ENCODE results near the gene GPR15LG. TPM values are rescaled to one million over a fixed set of nuclear protein-coding genes. Genes with fewer than 3 reads are reported as not detected.

Gene GPR15LG
- total RNA-seq, 4 donors from 2014 or later: not detected

DNA sequence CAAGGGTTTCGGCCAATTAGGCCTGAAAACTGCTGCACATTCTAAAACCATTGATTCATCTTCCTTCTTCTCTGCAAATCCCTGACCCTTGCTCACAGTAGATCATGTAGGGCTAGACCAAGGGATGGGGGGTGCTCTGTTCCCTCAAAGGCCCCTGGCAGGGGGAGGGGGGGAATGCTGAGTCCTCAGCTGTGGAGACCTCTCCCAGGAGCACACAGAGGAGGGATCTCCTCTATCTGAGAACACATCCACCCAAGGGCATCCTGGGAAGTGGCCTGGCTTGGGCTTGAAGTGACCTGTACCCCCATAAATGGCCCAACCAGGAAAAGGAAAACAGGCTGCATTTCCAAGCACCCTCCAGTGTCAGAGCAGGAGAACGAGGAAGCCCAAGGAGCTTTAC, 19.7 kb downstream of the GPR15LG start:
- Histone ChIP-seq H3K9me3 (no peaks in the 10 kb centered on the region), H3K4me3 (no peak overlapping the region), H3K27ac (no peak overlapping the region), H3K4me1 (no peaks in the 10 kb centered on the region), H3K36me3 (no peaks in the 10 kb centered on the region), H3K27me3 (peaks cover 0 to 6% of the 10 kb centered on the region in 2 donors)
- no peak for DNase-seq
- TF ChIP-seq POLR2A (IDR thresholded peaks at IDR 0.05): no peak
- TF ChIP-seq, protein P1, sequence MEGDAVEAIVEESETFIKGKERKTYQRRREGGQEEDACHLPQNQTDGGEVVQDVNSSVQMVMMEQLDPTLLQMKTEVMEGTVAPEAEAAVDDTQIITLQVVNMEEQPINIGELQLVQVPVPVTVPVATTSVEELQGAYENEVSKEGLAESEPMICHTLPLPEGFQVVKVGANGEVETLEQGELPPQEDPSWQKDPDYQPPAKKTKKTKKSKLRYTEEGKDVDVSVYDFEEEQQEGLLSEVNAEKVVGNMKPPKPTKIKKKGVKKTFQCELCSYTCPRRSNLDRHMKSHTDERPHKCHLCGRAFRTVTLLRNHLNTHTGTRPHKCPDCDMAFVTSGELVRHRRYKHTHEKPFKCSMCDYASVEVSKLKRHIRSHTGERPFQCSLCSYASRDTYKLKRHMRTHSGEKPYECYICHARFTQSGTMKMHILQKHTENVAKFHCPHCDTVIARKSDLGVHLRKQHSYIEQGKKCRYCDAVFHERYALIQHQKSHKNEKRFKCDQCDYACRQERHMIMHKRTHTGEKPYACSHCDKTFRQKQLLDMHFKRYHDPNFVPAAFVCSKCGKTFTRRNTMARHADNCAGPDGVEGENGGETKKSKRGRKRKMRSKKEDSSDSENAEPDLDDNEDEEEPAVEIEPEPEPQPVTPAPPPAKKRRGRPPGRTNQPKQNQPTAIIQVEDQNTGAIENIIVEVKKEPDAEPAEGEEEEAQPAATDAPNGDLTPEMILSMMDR (IDR thresholded peaks at IDR 0.05): no peak
- intact Hi-C loops (cut with DNase I; ENCODE audit: low total_unique reads): no loop called here

DNA sequence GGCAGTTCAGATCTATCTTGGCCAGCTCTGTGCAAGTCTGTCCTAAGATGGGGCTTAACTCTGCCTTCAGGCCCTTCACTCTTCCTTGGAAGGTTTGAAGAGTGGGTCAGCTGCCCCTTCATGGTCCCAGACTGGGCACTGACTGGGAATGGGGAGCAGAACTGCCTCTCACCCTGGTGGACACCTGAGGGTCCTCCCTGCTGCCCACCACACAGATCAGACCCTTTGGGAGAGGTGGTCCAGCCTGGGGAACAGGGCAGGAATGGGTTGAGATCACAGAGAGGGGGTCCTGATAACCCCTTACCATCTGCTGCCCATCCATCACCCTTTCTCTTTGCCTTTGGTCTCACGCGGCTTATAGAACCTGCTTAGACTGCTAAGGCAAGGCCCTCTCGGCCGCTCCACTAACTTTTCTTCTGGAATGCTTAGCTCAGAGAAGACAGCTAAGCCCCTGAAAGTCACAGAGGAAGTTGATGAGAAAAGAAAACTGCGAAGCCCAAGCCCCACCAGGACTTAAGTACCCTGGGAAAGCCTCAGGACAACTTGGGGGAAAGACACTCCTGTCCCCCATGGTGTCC, 20.3 kb downstream of the GPR15LG start:
- Histone ChIP-seq H3K27me3 (peaks cover 0 to 6% of the 10 kb centered on the region in 2 donors), H3K36me3 (no peaks in the 10 kb centered on the region), H3K9me3 (no peaks in the 10 kb centered on the region), H3K4me1 (no peaks in the 10 kb centered on the region), H3K27ac (no peak overlapping the region), H3K4me3 (no peak overlapping the region)
- no peak for TF ChIP-seq POLR2A (IDR thresholded peaks at IDR 0.05)
- TF ChIP-seq, protein P1 (IDR thresholded peaks at IDR 0.05): no peak
- DNase-seq: no peak
- intact Hi-C loops (cut with DNase I; ENCODE audit: low total_unique reads): no loop called here

DNA sequence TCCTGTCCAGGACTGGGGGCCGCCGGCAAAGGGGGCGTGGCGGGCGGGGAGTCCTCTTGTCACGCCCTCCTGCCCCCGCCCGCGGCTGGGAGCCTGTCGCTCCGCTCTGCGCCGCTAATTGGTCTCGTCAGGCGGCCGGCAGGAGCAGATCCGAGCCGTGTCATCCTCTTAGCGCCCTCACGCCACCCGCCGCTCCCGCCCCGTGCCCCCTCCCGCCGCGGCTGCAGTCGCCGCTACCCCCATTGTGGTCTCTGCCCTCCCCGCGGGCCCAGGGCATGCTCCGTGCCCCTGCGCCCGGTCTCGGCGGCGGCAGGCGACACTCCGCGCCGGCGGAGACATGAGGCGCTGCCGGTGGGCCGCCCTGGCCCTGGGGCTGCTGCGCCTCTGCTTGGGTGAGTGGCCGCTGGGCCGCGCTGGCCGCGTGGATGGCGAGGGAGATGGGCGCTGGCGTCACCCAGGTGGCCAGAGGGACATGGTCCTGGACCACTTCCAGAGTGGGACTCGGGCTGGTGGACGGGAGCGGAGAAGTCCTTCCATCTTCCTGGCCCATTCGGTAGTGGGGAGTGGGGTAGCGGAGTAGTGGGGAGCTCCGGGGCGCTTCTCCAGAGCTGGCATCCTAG, 20.9 kb downstream of the GPR15LG start, which contains the start of gene CDHR1:
TSS of gene CDHR1 (plus strand) at position 114 of the 620 bp plus-strand sequence. CDS start at position 338, 224 bp downstream.
- Histone ChIP-seq H3K36me3 (no peaks in the 10 kb centered on the region), H3K9me3 (no peaks in the 10 kb centered on the region), H3K27me3 (peaks cover 0 to 6% of the 10 kb centered on the region in 2 donors), H3K4me3 (no peak within 1 kb of the TSS), H3K27ac (no peak within 1 kb of the TSS), H3K4me1 (no peaks in the 10 kb centered on the region)
- no peak for TF ChIP-seq POLR2A (IDR thresholded peaks at IDR 0.05)
- TF ChIP-seq, protein P1 (IDR thresholded peaks at IDR 0.05): no peak
- no peak for DNase-seq
- intact Hi-C loops (cut with DNase I; ENCODE audit: low total_unique reads): no loop called here

DNA sequence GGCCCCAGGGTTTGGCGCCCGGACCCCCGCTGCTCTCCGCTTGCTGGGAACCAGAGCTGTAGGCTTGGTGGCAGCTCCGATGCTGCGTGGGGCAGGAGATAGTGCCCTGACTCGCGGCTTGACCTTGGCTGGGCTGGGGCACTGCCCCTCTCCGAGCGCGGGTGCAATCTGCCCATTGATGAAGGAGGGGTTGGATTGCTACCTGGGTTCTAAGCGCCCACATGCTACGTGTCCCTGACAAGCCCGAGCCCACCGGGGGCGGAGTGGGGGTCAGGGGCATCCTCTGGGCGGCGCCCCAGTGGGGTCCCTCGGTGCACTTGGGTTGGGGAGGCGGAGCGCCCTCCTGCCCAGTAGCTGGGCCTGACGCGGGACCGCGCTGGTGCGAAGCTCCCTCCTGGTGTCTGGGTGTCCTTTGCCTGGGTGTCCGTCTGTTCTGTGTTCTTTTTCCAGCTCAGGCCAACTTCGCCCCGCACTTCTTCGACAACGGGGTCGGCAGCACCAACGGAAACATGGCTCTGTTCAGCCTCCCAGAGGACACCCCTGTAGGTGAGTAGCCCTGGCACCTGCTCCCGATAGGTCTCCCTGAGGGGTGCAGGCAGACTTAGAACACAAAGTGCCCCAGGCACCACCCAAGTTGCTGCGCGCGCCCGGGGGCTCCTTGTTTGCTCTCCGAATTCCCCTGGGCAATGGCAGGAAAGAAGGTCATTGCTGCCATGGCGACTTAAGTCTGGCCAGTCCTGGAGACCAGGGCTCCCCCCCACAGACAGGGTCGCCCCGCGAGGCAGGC, 21.6 kb downstream of the GPR15LG start:
- H3K4me1 ChIP-seq: no peaks in the 10 kb centered on the region
- H3K9me3 ChIP-seq: no peaks in the 10 kb centered on the region
- H3K4me3 ChIP-seq: no peak overlapping the region
- no peak for TF ChIP-seq POLR2A (IDR thresholded peaks at IDR 0.05)
- TF ChIP-seq, protein P1 (IDR thresholded peaks at IDR 0.05): no peak
- H3K27me3 ChIP-seq: peaks cover 0 to 6% of the 10 kb centered on the region in 2 donors
- no peak overlapping the region for H3K27ac ChIP-seq
- no peaks in the 10 kb centered on the region for H3K36me3 ChIP-seq
- no peak for DNase-seq
- intact Hi-C loops (cut with DNase I; ENCODE audit: low total_unique reads): no loop called here

GRCh38 chr10:84196083-84196482, 22.5 kb downstream of the GPR15LG start:
- TF ChIP-seq, protein P1 (IDR thresholded peaks at IDR 0.05): no peak
- no peak for TF ChIP-seq POLR2A (IDR thresholded peaks at IDR 0.05)
- peaks cover 0 to 6% of the 10 kb centered on the region in 2 donors for H3K27me3 ChIP-seq
- no peak for DNase-seq
- no peak overlapping the region for H3K4me3 ChIP-seq
- intact Hi-C loops (cut with DNase I; ENCODE audit: low total_unique reads): no loop called here
- H3K36me3 ChIP-seq: no peaks in the 10 kb centered on the region
- H3K27ac ChIP-seq: no peak overlapping the region
- no peaks in the 10 kb centered on the region for H3K4me1 ChIP-seq
- no peaks in the 10 kb centered on the region for H3K9me3 ChIP-seq
